DMS53 (cell line): Measurements from ENCODE around the gene SLF2.

Experiments
- DNase-seq: peaks from one replicate; lab custom pipeline; 2025; lab: John Stamatoyannopoulos, UW

SLF2 gene, protein sequence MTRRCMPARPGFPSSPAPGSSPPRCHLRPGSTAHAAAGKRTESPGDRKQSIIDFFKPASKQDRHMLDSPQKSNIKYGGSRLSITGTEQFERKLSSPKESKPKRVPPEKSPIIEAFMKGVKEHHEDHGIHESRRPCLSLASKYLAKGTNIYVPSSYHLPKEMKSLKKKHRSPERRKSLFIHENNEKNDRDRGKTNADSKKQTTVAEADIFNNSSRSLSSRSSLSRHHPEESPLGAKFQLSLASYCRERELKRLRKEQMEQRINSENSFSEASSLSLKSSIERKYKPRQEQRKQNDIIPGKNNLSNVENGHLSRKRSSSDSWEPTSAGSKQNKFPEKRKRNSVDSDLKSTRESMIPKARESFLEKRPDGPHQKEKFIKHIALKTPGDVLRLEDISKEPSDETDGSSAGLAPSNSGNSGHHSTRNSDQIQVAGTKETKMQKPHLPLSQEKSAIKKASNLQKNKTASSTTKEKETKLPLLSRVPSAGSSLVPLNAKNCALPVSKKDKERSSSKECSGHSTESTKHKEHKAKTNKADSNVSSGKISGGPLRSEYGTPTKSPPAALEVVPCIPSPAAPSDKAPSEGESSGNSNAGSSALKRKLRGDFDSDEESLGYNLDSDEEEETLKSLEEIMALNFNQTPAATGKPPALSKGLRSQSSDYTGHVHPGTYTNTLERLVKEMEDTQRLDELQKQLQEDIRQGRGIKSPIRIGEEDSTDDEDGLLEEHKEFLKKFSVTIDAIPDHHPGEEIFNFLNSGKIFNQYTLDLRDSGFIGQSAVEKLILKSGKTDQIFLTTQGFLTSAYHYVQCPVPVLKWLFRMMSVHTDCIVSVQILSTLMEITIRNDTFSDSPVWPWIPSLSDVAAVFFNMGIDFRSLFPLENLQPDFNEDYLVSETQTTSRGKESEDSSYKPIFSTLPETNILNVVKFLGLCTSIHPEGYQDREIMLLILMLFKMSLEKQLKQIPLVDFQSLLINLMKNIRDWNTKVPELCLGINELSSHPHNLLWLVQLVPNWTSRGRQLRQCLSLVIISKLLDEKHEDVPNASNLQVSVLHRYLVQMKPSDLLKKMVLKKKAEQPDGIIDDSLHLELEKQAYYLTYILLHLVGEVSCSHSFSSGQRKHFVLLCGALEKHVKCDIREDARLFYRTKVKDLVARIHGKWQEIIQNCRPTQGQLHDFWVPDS

DNA sequence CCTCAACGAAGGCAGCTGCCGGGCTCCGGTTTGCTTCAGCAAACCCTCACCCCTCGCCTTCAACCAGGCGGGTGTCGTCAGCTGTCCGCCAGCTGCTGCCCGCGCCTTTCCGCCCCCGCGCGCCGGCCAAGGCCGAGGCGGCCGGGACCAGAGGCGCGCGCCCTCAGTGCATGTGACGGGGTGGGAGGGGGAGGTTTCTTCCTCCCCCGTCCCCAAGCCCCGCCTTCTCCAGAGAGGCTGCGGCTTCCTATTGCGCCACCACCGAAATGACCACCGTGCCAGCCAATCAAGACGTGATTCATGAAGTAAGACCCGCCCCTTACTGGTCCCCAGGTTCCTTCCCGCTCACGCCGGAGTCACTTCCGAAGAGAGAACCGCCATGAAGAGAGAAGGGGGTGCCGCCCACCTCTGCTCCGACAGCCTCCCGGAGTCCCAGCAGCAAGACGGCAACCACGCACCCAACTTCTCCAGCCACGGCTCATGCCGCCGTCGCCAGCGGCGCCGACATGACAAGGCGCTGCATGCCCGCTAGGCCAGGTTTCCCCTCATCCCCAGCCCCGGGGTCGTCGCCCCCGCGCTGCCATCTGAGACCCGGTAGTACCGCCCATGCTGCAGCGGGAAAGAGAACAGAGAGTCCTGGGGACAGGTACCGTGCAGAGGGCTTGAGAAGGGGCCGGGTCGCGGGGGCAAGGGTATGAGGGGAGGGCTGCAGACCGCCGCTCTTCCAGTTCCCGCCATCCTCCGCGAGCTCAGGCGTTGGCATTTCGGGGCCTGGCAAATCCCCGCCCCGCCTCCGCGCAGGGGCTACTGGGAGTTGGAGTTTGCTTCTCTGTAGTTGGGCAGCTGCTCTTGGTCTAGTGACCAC, at the start of gene SLF2:
Gene SLF2, plus strand, starts transcription at position 359 of the 865 bp plus-strand sequence. Its CDS starts 148 bp downstream, at position 507.
- peak; percentile 99 for DNase-seq

DNA sequence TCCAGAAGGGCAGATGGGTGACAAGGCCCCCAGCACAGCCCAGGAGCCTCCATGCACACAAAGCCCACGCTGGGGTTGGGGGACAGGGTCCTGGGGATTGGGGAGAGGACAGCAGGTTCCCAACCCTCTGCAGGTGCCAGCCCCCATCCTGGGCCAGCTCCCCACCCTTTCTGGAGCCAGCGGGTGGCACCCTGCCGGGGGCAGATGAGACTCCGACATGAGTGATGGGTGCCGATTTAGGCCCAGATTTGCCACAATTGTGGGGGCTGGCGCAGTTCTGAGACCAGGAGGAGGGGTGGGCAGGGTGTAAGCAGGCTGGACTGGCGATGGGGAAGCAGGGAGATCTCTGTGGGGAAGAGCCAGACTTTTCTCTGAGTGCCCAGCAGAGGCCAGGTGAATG, 49.3 kb upstream of the SLF2 start:
- no peak for DNase-seq

DNA sequence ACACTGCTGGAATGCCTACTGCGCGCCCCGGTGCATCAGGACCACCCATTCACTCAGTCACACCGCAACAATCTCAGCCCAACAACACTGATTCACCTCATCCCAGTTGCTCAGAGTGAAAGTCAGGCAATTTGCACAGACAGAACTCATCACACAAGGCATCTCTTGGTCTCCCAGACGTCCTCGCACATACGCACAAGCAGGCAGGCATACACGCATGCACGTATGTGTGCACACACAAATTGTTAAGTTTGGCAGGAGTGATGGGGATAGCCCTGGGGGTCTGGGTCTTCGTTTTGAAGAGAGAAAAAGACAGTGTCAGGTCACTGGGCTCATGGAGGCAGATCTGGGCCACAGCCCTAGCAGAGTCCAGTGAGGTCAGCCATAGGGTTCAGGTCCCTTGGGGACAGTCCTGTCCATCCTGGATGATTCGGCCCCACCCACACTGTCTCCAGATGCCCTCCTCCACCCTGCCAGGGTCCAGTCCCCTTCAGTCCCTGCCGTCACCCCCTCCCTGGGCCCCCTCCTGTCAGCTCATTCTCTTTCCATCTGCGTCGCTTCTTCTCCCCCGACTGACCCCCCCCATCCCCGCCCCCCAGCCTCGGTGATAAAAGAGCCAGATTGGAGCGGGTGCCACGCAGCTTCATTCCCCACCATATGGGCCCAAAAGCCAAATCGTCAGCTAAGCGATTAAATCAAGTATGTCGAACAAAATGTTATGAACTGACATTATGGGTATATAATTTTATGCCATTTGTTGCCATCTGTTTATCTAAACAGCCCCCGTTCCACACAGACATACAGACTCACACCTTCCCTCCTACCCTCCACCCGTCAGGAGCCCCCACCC, 48.5 kb upstream of the SLF2 start:
- DNase-seq: no peak

- peak; percentile 6 for DNase-seq
Measured at GRCh38 chr10:100864978-100865377, 47.8 kb upstream of the SLF2 start.

DNA sequence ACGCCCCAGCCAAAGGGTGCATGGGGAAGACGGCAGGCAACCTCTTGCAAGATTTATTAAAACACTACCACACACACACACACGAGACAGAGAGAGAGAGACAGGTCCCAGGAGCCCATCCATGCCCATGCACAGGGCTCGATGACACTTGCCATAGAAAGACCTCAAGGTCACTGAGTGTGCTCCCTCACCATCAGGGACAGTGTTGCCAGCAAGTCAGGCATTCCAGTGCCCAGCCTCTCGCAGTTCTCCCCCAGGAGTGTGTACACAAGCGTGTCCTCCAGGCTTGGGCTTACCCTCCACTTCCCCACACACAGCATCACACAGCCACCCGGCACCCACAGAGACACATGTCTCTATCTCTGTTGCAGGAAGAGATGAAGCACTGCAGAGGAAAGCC, 46.8 kb upstream of the SLF2 start:
- DNase-seq: no peak

- no peak for DNase-seq
Measured at GRCh38 chr10:100866575-100867098, 46.1 kb upstream of the SLF2 start.

- DNase-seq: no peak
Measured at GRCh38 chr10:100867261-100867963, 45.4 kb upstream of the SLF2 start.

DNA sequence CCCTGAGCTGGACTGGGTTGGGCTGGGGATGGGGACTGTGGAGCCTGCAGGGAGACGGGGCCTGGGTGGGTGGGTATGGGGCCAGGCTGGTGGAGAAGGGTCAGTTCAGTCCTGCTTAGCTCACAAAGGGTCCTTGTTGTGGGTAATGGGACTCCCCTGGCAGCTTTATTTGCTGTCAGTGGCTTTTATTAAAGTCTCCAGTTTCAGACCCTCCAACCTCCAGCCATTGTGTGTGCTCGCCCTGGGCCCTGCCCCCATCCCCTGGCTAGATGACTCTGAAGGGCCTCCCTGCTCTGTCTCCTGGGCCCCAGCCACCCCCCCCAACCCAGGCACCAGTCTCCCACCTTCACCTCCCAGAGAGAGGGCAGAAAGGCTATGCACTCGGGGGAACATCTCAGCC, 44.4 kb upstream of the SLF2 start:
- no peak for DNase-seq

DNA sequence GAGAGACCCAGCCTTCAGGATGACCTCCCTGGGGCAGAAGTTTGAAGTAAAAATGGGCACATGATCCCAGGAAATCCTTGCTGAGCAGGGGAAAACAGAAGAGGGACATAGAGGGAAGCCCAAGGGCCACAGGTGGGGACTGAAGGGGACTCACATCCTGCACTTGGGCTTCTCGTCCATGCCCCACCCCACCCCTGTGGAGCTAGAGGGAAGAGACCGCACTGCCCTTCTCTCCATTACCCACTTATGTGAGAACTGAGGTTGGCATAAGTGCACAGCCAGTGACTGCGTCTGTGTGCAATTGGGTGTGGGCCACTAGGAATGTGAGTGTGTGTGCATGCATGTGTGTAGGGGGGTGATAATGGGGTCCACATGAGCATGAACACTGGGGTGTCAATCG, 43.4 kb upstream of the SLF2 start:
- no peak for DNase-seq

DNA sequence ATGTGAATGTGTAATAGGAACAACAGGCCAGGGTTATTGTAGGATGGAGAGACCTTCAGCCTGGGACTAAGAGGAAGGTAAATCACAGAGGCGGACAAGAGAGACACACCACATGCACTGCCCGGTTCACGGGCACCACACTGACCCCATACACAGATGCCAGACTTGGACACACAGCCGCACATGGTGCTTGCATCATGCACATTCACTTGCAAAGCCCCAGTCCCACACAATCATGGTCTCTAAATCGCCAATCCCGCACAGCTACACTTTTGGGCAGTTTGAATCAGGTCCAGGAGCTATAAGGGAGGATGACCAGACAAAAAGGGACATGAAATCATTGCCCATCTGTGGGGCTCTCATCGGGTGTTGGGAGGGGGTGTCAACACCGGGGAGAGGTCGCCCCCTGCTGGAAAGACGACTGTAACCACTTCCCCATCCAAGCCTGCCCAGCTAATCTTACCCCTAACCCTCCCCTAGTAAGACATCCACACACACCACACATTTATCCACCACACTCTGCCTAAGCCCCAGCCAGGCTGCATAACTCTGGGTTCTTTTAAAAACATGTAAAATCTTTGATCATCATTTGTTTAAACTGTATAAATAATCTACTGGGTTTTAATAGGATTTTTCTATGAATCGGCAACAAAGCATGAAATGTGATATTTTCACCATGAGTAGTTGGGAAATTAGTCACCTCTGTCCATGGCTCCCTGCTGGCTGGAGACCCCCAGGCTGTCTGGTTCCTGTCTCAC, 40.5 kb upstream of the SLF2 start:
- DNase-seq: peak; percentile 64

DNA sequence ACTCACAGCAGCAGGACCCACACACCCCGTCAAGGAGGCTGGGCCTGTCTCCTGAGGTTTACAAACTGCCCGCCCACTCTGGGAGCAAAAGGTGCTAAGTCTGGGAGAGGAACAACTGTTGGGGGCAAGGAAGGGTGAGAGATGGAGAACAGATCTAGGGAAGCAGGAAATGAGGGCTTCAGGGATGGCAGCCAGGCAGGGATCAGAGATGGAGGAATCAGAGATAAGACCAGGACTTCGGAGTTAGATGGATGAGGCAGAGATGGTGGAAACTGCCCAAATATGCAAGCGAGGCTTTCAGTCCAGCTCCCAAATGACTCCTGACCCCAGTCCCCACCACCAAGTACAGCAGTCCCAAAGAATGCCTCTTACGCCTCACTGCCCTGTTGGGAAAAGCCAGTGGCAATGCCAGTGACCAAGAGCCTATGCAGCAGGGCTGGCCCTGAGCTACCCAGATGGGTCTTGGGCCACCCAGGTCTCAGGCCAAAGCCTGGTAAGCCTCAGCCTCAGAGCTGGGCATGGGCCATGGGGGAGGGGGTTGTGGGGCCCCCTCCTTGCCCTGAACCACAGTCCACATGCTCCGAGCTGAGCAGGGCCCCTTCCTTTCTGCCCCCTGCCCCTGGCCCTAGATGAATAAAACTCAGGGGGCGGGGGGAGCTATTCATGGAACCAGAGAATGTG, 39.5 kb upstream of the SLF2 start:
- DNase-seq: no peak

DNA sequence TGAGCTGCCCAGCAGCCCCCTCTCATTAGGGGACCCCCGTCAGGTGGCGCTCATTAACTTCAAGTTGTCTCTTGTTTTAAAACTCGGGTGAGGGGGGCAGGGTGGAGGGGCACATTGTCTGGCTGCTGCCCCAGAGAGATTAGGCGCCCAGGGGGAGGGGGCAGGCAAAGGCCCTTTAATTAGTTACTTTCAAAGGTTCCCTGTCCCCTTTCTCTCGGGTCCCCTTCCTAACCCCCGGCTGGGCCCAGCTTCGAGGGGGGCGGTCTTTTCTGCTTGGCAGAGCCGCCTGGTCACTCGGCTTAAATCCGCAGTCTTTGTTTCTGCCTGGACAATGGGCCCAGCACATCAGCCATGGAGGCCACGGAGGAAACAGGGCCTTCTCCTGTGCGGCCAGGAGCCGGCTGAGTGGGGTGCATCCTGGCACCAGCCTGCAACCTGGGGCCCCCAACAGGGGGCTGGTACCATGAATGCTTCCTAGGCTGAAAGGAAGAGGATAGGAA, 38.9 kb upstream of the SLF2 start:
- no peak for DNase-seq

DNA sequence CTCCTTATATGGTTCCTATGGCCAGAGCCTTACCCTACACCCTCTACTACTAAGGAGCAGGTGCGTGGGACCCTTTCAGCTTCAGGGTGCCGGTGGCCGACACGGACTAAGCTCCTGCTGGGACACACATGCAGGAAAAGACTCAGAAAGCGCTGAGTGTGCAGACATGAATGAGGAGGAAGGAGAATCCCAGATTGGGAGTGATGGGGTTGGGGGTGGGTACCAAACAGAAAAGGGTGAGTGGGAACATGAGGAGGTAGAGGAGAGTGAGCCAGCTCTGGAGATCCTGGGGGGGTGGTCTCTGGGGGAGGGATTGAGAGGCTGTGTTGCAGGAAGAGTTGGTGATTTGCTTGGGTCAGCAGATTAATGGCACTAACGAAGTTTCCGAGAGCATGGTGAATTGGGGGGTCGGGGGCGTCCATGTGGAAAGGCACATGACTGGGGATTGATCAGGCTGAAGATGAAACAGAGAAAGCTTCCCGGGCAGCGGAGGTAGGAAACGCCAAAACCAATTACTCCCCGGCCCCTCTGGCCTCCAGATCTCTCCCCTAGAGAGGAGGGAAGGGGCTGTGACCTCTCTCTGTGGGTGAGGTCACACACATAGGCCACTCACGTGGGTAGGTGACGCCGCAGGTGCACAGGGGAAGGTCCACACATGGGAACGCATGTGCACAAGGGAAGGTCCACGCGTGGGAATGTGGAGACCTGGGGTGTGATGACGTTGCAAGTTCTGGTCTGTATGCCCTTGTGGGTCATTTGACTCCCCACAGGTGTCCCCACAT, 37.9 kb upstream of the SLF2 start:
- no peak for DNase-seq

DNA sequence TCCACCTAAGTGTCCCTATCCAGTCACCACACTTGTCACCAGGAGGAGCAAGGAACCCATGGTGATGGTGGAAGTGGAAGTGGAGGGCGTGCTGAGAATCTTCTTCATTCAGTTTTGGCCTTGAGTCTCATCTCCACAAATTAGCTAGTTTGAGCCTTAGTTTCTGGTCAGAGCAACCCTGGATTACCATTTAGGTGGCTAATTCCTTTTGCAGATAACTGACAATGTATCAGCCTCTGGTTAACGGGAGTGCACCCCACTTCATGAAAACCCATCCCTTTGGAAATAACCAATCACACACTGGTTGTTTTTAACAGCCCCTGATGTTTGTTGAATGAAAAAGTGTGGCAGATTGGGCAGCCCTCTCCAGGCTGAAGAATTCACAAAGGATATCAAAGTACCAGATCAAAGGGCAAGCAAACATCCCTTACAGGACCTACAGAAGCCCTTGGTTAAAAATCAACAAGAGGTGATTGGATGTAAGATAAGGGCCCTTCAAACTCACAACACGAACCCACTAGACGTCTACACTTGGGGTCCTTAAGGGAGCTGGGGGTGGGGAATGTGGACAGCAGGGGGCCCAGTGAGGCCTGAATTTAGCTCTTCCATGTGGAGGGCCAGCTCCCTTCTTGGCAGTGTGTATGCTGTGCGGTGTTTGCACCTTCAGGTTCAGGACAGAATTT, 37.1 kb upstream of the SLF2 start:
- no peak for DNase-seq

- DNase-seq: no peak
Measured at GRCh38 chr10:100876585-100877460, 35.9 kb upstream of the SLF2 start.

DNA sequence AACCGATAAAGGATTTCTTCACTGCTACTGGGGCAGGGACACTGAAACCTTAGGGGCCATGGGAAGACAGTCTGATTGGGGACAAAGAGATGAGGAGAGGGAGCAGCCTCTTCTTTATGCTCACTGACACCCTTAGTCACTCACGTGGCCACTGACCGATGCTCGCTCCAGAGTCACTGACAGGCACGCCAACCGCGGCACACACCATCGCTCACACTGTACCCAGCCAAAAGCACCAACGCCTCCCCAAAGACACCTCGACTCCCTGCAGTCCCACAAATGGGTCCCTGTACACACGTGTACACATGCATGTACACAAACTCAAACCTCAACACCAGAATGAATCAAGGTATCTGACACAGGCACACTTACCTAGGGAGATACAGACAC, 35.3 kb upstream of the SLF2 start:
- no peak for DNase-seq
